ENCODE results near the gene IQCF5.
"Not testable (repeated sequence)": the region's sequence is repeated elsewhere in the genome, so short reads cannot be mapped to it uniquely, and the experiment has no call there.

The IQCF5 gene

GRCh38 chr3:51875501-51875900 is at the start of gene IQCF5:
TSS of gene IQCF5 (minus strand) at chr3:51875601. CDS start at chr3:51875531, 70 bp downstream.
- H3K9ac ChIP-seq (ENCODE audit: low read length in 5 of 5) = no peak within 1 kb of the TSS
- H3K9me3 ChIP-seq (ENCODE audit: control insufficient read depth in 5 of 5, low read length in 5 of 5) = no peaks in the 10 kb centered on the region
- no peak within 1 kb of the TSS for H3K4me3 ChIP-seq (ENCODE audit: low read depth in 1 of 5, low read length in 5 of 5)
- no peaks in the 10 kb centered on the region for H3K4me1 ChIP-seq (ENCODE audit: control insufficient read depth in 5 of 5, insufficient read depth in 5 of 5, low read length in 5 of 5)
- peaks cover 0 to 10% (median 4%) of the 10 kb centered on the region in 5 donors for H3K27me3 ChIP-seq (ENCODE audit: control insufficient read depth in 5 of 5, insufficient read depth in 4 of 5, low read length in 5 of 5)
- H3K27ac ChIP-seq (ENCODE audit: low read depth, low read length) = no peak within 1 kb of the TSS
- H3K36me3 ChIP-seq (ENCODE audit: control insufficient read depth in 5 of 5, insufficient read depth in 5 of 5, low read length in 5 of 5) = no peaks in the 10 kb centered on the region

GRCh38 chr3:51921081-51921578 is 45.7 kb upstream of the IQCF5 start:
- H3K4me1 ChIP-seq (ENCODE audit: control insufficient read depth in 5 of 5, insufficient read depth in 5 of 5, low read length in 5 of 5) = no peaks in the 10 kb centered on the region
- no peak overlapping the region for H3K9ac ChIP-seq (ENCODE audit: low read length in 5 of 5)
- H3K27me3 ChIP-seq (ENCODE audit: control insufficient read depth in 5 of 5, insufficient read depth in 4 of 5, low read length in 5 of 5) = no peaks in the 10 kb centered on the region
- no peak overlapping the region for H3K27ac ChIP-seq (ENCODE audit: low read depth, low read length)
- no peaks in the 10 kb centered on the region for H3K36me3 ChIP-seq (ENCODE audit: control insufficient read depth in 5 of 5, insufficient read depth in 5 of 5, low read length in 5 of 5)
- H3K4me3 ChIP-seq (ENCODE audit: low read depth in 1 of 5, low read length in 5 of 5) = no peak overlapping the region
- H3K9me3 ChIP-seq (ENCODE audit: control insufficient read depth in 5 of 5, low read length in 5 of 5) = no peaks in the 10 kb centered on the region

GRCh38 chr3:51916418-51916817 is 41.0 kb upstream of the IQCF5 start:
- Histone ChIP-seq H3K27me3 (ENCODE audit: control insufficient read depth in 5 of 5, insufficient read depth in 4 of 5, low read length in 5 of 5) (no peaks in the 10 kb centered on the region), H3K9ac (ENCODE audit: low read length in 5 of 5) (no peak overlapping the region), H3K36me3 (ENCODE audit: control insufficient read depth in 5 of 5, insufficient read depth in 5 of 5, low read length in 5 of 5) (no peaks in the 10 kb centered on the region), H3K27ac (ENCODE audit: low read depth, low read length) (no peak overlapping the region), H3K9me3 (ENCODE audit: control insufficient read depth in 5 of 5, low read length in 5 of 5) (no peaks in the 10 kb centered on the region), H3K4me3 (ENCODE audit: low read depth in 1 of 5, low read length in 5 of 5) (no peak overlapping the region), H3K4me1 (ENCODE audit: control insufficient read depth in 5 of 5, insufficient read depth in 5 of 5, low read length in 5 of 5) (no peaks in the 10 kb centered on the region)

GRCh38 chr3:51908026-51908425 is 32.6 kb upstream of the IQCF5 start:
- H3K9ac ChIP-seq (ENCODE audit: low read length in 5 of 5) = no peak overlapping the region
- no peaks in the 10 kb centered on the region for H3K27me3 ChIP-seq (ENCODE audit: control insufficient read depth in 5 of 5, insufficient read depth in 4 of 5, low read length in 5 of 5)
- H3K36me3 ChIP-seq (ENCODE audit: control insufficient read depth in 5 of 5, insufficient read depth in 5 of 5, low read length in 5 of 5) = no peaks in the 10 kb centered on the region
- no peak overlapping the region for H3K27ac ChIP-seq (ENCODE audit: low read depth, low read length)
- H3K9me3 ChIP-seq (ENCODE audit: control insufficient read depth in 5 of 5, low read length in 5 of 5) = peaks cover 0 to 5% (median 0%) of the 10 kb centered on the region in 5 donors
- H3K4me1 ChIP-seq (ENCODE audit: control insufficient read depth in 5 of 5, insufficient read depth in 5 of 5, low read length in 5 of 5) = no peaks in the 10 kb centered on the region
- H3K4me3 ChIP-seq (ENCODE audit: low read depth in 1 of 5, low read length in 5 of 5) = no peak overlapping the region

- peaks cover 0 to 5% (median 0%) of the 10 kb centered on the region in 5 donors for H3K9me3 ChIP-seq (ENCODE audit: control insufficient read depth in 5 of 5, low read length in 5 of 5)
- no peaks in the 10 kb centered on the region for H3K4me1 ChIP-seq (ENCODE audit: control insufficient read depth in 5 of 5, insufficient read depth in 5 of 5, low read length in 5 of 5)
- H3K4me3 ChIP-seq (ENCODE audit: low read depth in 1 of 5, low read length in 5 of 5) = no peak overlapping the region
- H3K27me3 ChIP-seq (ENCODE audit: control insufficient read depth in 5 of 5, insufficient read depth in 4 of 5, low read length in 5 of 5) = peaks cover 0 to 3% (median 0%) of the 10 kb centered on the region in 5 donors
- no peak overlapping the region for H3K27ac ChIP-seq (ENCODE audit: low read depth, low read length)
- H3K36me3 ChIP-seq (ENCODE audit: control insufficient read depth in 5 of 5, insufficient read depth in 5 of 5, low read length in 5 of 5) = no peaks in the 10 kb centered on the region
- no peak overlapping the region for H3K9ac ChIP-seq (ENCODE audit: low read length in 5 of 5)
Measured at GRCh38 chr3:51904034-51904823, 28.8 kb upstream of the IQCF5 start.

- not testable (repeated sequence) for H3K27me3 ChIP-seq (ENCODE audit: control insufficient read depth in 5 of 5, insufficient read depth in 4 of 5, low read length in 5 of 5); H3K9ac ChIP-seq (ENCODE audit: low read length in 5 of 5); H3K4me1 ChIP-seq (ENCODE audit: control insufficient read depth in 5 of 5, insufficient read depth in 5 of 5, low read length in 5 of 5); H3K4me3 ChIP-seq (ENCODE audit: low read depth in 1 of 5, low read length in 5 of 5); H3K36me3 ChIP-seq (ENCODE audit: control insufficient read depth in 5 of 5, insufficient read depth in 5 of 5, low read length in 5 of 5); H3K9me3 ChIP-seq (ENCODE audit: control insufficient read depth in 5 of 5, low read length in 5 of 5); H3K27ac ChIP-seq (ENCODE audit: low read depth, low read length)
Measured at GRCh38 chr3:51902361-51902760, 27.0 kb upstream of the IQCF5 start.

GRCh38 chr3:51900043-51900442 is 24.6 kb upstream of the IQCF5 start:
- not testable (repeated sequence) for H3K4me3 ChIP-seq (ENCODE audit: low read depth in 1 of 5, low read length in 5 of 5); H3K9ac ChIP-seq (ENCODE audit: low read length in 5 of 5); H3K36me3 ChIP-seq (ENCODE audit: control insufficient read depth in 5 of 5, insufficient read depth in 5 of 5, low read length in 5 of 5); H3K9me3 ChIP-seq (ENCODE audit: control insufficient read depth in 5 of 5, low read length in 5 of 5); H3K27me3 ChIP-seq (ENCODE audit: control insufficient read depth in 5 of 5, insufficient read depth in 4 of 5, low read length in 5 of 5); H3K27ac ChIP-seq (ENCODE audit: low read depth, low read length); H3K4me1 ChIP-seq (ENCODE audit: control insufficient read depth in 5 of 5, insufficient read depth in 5 of 5, low read length in 5 of 5)

- Histone ChIP-seq H3K9ac (ENCODE audit: low read length in 5 of 5) (no peak overlapping the region), H3K9me3 (ENCODE audit: control insufficient read depth in 5 of 5, low read length in 5 of 5) (no peaks in the 10 kb centered on the region), H3K4me1 (ENCODE audit: control insufficient read depth in 5 of 5, insufficient read depth in 5 of 5, low read length in 5 of 5) (no peaks in the 10 kb centered on the region), H3K27ac (ENCODE audit: low read depth, low read length) (no peak overlapping the region), H3K36me3 (ENCODE audit: control insufficient read depth in 5 of 5, insufficient read depth in 5 of 5, low read length in 5 of 5) (no peaks in the 10 kb centered on the region), H3K27me3 (ENCODE audit: control insufficient read depth in 5 of 5, insufficient read depth in 4 of 5, low read length in 5 of 5) (peaks cover 0 to 5% (median 3%) of the 10 kb centered on the region in 5 donors), H3K4me3 (ENCODE audit: low read depth in 1 of 5, low read length in 5 of 5) (no peak overlapping the region)
Measured at GRCh38 chr3:51897391-51897790, 22.0 kb upstream of the IQCF5 start.

- Histone ChIP-seq H3K36me3 (ENCODE audit: control insufficient read depth in 5 of 5, insufficient read depth in 5 of 5, low read length in 5 of 5) (no peaks in the 10 kb centered on the region), H3K4me3 (ENCODE audit: low read depth in 1 of 5, low read length in 5 of 5) (no peak overlapping the region), H3K4me1 (ENCODE audit: control insufficient read depth in 5 of 5, insufficient read depth in 5 of 5, low read length in 5 of 5) (no peaks in the 10 kb centered on the region), H3K9ac (ENCODE audit: low read length in 5 of 5) (no peak overlapping the region), H3K27ac (ENCODE audit: low read depth, low read length) (no peak overlapping the region), H3K27me3 (ENCODE audit: control insufficient read depth in 5 of 5, insufficient read depth in 4 of 5, low read length in 5 of 5) (peaks cover 0 to 6% (median 5%) of the 10 kb centered on the region in 5 donors), H3K9me3 (ENCODE audit: control insufficient read depth in 5 of 5, low read length in 5 of 5) (no peaks in the 10 kb centered on the region)
Measured at GRCh38 chr3:51896607-51897305, 21.4 kb upstream of the IQCF5 start.

- Histone ChIP-seq H3K9me3 (ENCODE audit: control insufficient read depth in 5 of 5, low read length in 5 of 5) (no peaks in the 10 kb centered on the region), H3K36me3 (ENCODE audit: control insufficient read depth in 5 of 5, insufficient read depth in 5 of 5, low read length in 5 of 5) (no peaks in the 10 kb centered on the region), H3K9ac (ENCODE audit: low read length in 5 of 5) (no peak overlapping the region), H3K27ac (ENCODE audit: low read depth, low read length) (no peak overlapping the region), H3K27me3 (ENCODE audit: control insufficient read depth in 5 of 5, insufficient read depth in 4 of 5, low read length in 5 of 5) (peaks cover 0 to 5% (median 2%) of the 10 kb centered on the region in 5 donors), H3K4me3 (ENCODE audit: low read depth in 1 of 5, low read length in 5 of 5) (no peak overlapping the region), H3K4me1 (ENCODE audit: control insufficient read depth in 5 of 5, insufficient read depth in 5 of 5, low read length in 5 of 5) (no peaks in the 10 kb centered on the region)
Measured at GRCh38 chr3:51894939-51895338, 19.5 kb upstream of the IQCF5 start.
